Parathyroid adenoma (tissue), 2 donors: ENCODE measurements around the gene EID2.

ENCODE experiments used
- H2AFZ ChIP-seq: fragments of 300-600 bp; sonication (generic); one replicate; pipeline ENCODE4 v1.7.0; 2017; ENCODE audit warnings: antibody characterized with exemption, mild to moderate bottlenecking
- H3K27ac ChIP-seq: fragments of 300-600 bp; sonication (generic); one replicate; pipeline ENCODE4 v1.7.0; 2017
- H3K27me3 ChIP-seq: fragments of 300-600 bp; sonication (generic); one replicate; pipeline ENCODE4 v1.7.0; 2017; ENCODE audit warnings: low read length; ENCODE audit not compliant: control insufficient read depth, insufficient read depth
- H3K36me3 ChIP-seq: fragments of 300-600 bp; sonication (generic); one replicate; pipeline ENCODE4 v1.7.0; 2017; ENCODE audit warnings: low read length; ENCODE audit not compliant: control insufficient read depth, insufficient read depth
- H3K4me1 ChIP-seq: fragments of 300-600 bp; sonication (generic); one replicate; pipeline ENCODE4 v1.7.0; 2017; ENCODE audit warnings: control low read depth
- H3K4me2 ChIP-seq: fragments of 300-600 bp; sonication (generic); one replicate; pipeline ENCODE4 v1.7.0; 2017; ENCODE audit warnings: low read length
- H3K4me3 ChIP-seq: fragments of 300-600 bp; sonication (generic); one replicate; pipeline ENCODE4 v1.7.0; 2017; ENCODE audit warnings: low read depth, low read length
- H3K79me2 ChIP-seq: fragments of 300-600 bp; sonication (generic); one replicate; pipeline ENCODE4 v1.7.0; 2017; ENCODE audit warnings: control low read depth
- H3K9ac ChIP-seq: fragments of 300-600 bp; sonication (generic); one replicate; pipeline ENCODE4 v1.7.0; 2017; ENCODE audit warnings: mild to moderate bottlenecking
- H3K9me3 ChIP-seq: fragments of 300-600 bp; sonication (generic); one replicate; pipeline ENCODE4 v1.7.0; 2017; ENCODE audit warnings: low read length; ENCODE audit not compliant: control insufficient read depth
- CTCF ChIP-seq: fragments of 300-600 bp; sonication (generic); IDR thresholded peaks from one replicate; pipeline ENCODE4 v1.7.0; 2017; ENCODE audit warnings: antibody characterized with exemption, mild to moderate bottlenecking
- donor health status: primary hyperparathyroidism.

The EID2 gene

DNA sequence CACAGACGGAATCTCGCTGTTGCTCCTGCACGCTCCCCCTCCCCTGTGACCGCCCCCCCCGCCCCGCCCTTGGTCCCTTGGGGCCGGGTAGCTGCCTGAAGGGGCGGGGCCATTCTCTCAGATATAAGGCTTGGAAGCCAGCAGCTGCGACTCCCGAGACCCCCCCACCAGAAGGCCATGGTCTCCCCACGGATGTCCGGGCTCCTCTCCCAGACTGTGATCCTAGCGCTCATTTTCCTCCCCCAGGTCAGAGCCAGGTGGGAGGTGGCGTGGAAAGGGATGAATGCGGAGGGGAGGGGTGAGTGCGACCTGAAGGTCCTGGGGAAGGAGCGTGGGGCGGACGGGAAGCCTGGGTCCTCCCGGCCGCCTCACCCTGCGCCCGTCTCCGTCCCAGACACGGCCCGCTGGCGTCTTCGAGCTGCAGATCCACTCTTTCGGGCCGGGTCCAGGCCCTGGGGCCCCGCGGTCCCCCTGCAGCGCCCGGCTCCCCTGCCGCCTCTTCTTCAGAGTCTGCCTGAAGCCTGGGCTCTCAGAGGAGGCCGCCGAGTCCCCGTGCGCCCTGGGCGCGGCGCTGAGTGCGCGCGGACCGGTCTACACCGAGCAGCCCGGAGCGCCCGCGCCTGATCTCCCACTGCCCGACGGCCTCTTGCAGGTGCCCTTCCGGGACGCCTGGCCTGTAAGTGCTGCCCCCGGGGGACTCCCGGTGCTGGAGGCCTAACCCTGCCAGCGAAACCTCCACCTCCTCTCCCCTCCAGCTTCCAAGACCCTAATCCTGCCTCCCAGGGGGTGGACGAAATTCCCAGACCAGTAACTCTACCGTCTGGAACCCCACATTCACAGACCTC is 40.9 kb downstream of the EID2 start, which contains the start of gene DLL3:
Gene DLL3 (plus strand): TSS at position 150 of the 845 bp plus-strand sequence. CDS start 28 bp downstream, at position 178.
- Histone ChIP-seq H3K4me2 (peak within 1 kb of the TSS; percentile 54), H3K36me3 (no peaks in the 10 kb centered on the region), H3K79me2 (no peaks in the 10 kb centered on the region), H3K27ac (no peak within 1 kb of the TSS), H3K27me3 (no peaks in the 10 kb centered on the region), H3K4me1 (peaks cover 9% of the 10 kb centered on the region), H3K9me3 (no peaks in the 10 kb centered on the region), H3K4me3 (peak within 1 kb of the TSS; percentile 9), H3K9ac (no peak within 1 kb of the TSS), H2AFZ (peak within 1 kb of the TSS; percentile 66)
- no peak for TF ChIP-seq CTCF

- Histone ChIP-seq H3K4me1 (peaks cover 9% of the 10 kb centered on the region), H3K27ac (no peak overlapping the region), H3K9ac (no peak overlapping the region), H3K4me2 (peak overlapping the region; percentile 13), H3K4me3 (no peak overlapping the region), H3K9me3 (no peaks in the 10 kb centered on the region), H3K79me2 (no peaks in the 10 kb centered on the region), H3K36me3 (no peaks in the 10 kb centered on the region), H2AFZ (peak overlapping the region; percentile 58), H3K27me3 (no peaks in the 10 kb centered on the region)
- peak; percentile 73 for TF ChIP-seq CTCF
Observed at GRCh38 chr19:39497996-39498797, 41.8 kb downstream of the EID2 start.

DNA sequence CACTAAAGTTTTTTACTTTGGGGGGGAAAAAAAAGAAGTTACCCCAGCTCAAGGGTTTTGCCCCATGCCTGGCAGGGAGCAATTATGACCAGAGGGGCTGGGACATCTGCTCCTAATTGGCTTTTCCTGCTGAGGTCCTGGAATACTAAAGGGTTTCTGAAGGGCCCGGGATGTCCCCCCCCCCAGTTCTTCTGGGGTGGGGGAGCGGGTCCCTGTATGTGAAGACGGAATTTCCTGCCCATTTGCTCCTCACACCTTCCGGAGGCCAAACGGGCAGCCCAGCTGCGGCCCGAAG is 42.3 kb downstream of the EID2 start:
- no peaks in the 10 kb centered on the region for H3K27me3 ChIP-seq
- H3K79me2 ChIP-seq: no peaks in the 10 kb centered on the region
- peak overlapping the region; percentile 13 for H3K4me2 ChIP-seq
- peaks cover 9% of the 10 kb centered on the region for H3K4me1 ChIP-seq
- no peak for TF ChIP-seq CTCF
- no peaks in the 10 kb centered on the region for H3K36me3 ChIP-seq
- H3K4me3 ChIP-seq: no peak overlapping the region
- no peak overlapping the region for H3K9ac ChIP-seq
- H2AFZ ChIP-seq: peak overlapping the region; percentile 58
- no peaks in the 10 kb centered on the region for H3K9me3 ChIP-seq
- no peak overlapping the region for H3K27ac ChIP-seq

DNA sequence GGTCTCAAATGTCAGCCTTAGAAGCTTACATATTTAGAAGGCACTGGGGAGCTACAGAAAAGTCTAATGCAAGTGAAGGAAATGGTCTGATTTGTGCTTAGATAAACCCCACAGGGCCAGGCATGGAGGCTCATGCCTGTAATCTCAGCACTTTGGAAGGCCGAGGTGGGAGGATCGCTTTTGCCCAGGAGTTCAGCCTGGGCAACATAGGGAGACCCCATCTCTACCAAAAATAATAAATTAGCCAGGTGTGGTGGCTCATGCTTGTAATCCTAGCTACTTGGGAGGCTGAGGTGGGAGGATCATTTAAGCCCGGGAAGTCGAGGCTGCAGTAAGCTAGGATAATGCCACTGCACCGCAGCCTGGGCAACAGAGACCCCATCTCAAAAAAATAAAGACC is 43.9 kb downstream of the EID2 start:
- Histone ChIP-seq H3K27me3 (no peaks in the 10 kb centered on the region), H3K4me2 (no peak overlapping the region)

More for the DNA sequence above, 43.9 kb downstream of the EID2 start:
- Histone ChIP-seq H3K79me2 (no peaks in the 10 kb centered on the region), H3K4me3 (no peak overlapping the region), H3K9me3 (no peaks in the 10 kb centered on the region), H3K4me1 (peaks cover 9% of the 10 kb centered on the region), H3K9ac (no peak overlapping the region), H3K27ac (no peak overlapping the region), H3K36me3 (no peaks in the 10 kb centered on the region), H2AFZ (no peak overlapping the region)
- TF ChIP-seq CTCF: no peak
